Activated CD4-positive, alpha-beta T cell treated with anti-CD3 and anti-CD28 coated beads, Interleukin-2, amount 10 ng/mL, durations not matched to agents 24 days and 14 days (primary cell): Measurements from ENCODE around the gene SPATA46. TPM values are rescaled to one million over a fixed set of nuclear protein-coding genes. Genes with fewer than 3 reads are reported as not detected.

Source experiments
- DNase-seq: peaks from one replicate; pipeline ENCODE4 v3.0.0; 2022
- H3K27ac Mint-ChIP-seq: one replicate; pipeline ENCODE4 v1.8.0; 2022; ENCODE audit warnings: mild to moderate bottlenecking, mixed read lengths
- H3K27me3 Mint-ChIP-seq: one replicate; pipeline ENCODE4 v1.8.0; 2022; ENCODE audit warnings: mixed read lengths
- H3K36me3 Mint-ChIP-seq: one replicate; pipeline ENCODE4 v1.8.0; 2022; ENCODE audit warnings: low read depth, mild to moderate bottlenecking, mixed read lengths
- H3K4me1 Mint-ChIP-seq: one replicate; pipeline ENCODE4 v1.8.0; 2021; ENCODE audit warnings: mixed read lengths
- H3K4me3 Mint-ChIP-seq: one replicate; pipeline ENCODE4 v1.8.0; 2022; ENCODE audit warnings: mild to moderate bottlenecking, moderate library complexity, mixed read lengths
- H3K9me3 Mint-ChIP-seq: one replicate; pipeline ENCODE4 v1.8.0; 2021; ENCODE audit warnings: mixed read lengths
- intact Hi-C: fragments of 100-400 bp; cut with micrococcal nuclease; formaldehyde crosslinking; loops from one replicate; pipeline ENCODE4 v1.15.1; 2023
- total RNA-seq: library from RNA; stranded (reverse); gene quantifications from 2 replicates; pipeline ENCODE4 v1.2.3, GENCODE V29; 2022

The SPATA46 gene
- total RNA-seq, 1 donor from 2014 or later, result not detected

DNA sequence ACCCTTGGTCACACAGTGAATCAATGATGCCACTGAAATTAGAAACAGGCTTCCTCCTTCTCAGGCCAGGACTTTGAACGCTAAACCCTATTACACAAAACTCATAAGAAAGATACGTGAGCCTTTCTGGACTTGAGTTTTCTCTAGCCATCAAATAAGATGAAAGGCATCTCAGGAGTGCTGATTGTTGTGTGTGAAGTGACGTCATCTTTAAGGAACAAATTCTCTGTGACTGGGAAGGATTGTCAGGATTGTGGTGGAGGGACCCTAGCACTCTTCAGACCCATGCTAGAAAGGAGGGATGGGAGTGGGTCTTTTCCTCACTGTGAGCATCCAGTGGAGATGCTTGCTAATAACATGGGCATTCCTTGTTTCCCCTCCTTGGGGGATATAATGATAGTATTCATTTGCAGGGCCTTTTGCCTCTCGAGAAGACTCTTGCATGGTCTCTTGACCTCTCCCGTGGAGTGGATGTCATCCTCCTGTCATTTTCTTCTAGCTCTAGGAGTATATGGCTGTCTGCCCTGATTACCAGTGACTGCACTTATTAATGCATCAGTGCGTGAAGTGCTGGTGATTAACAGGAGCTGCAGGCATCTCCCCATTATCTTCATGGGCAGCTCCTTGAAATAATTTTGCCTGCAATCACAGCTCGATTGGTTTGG is 39.9 kb downstream of the SPATA46 start:
- no peak overlapping the region for H3K27ac Mint-ChIP-seq
- H3K9me3 Mint-ChIP-seq, result no peaks in the 10 kb centered on the region
- intact Hi-C loops, result no loop called here
- peaks cover 8% of the 10 kb centered on the region for H3K27me3 Mint-ChIP-seq
- H3K36me3 Mint-ChIP-seq, result no peaks in the 10 kb centered on the region
- no peaks in the 10 kb centered on the region for H3K4me1 Mint-ChIP-seq
- no peak for DNase-seq
- no peak overlapping the region for H3K4me3 Mint-ChIP-seq

DNA sequence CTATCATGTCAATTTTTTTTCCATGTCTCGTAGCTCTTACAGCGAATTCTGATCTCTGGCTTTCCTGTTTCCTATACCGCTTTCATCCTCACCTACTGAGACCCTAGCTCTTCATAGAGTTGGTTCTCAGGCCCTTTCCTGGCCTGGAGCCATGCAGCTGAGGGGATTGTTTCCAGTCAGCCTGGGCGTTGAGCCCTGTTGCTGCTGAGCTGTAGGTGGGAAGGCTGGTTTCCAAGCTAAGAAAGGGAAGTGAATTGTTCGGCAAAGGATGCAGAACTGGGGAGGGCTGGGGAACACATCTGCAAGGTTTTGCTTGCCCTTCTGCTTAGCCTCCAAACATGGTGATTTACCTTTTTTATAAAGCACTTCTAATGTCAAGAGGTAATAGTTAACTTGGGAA is 41.5 kb downstream of the SPATA46 start:
- Mint-ChIP-seq H3K27me3 (peaks cover 13% of the 10 kb centered on the region), H3K4me1 (no peaks in the 10 kb centered on the region), H3K27ac (no peak overlapping the region), H3K36me3 (no peaks in the 10 kb centered on the region), H3K9me3 (no peaks in the 10 kb centered on the region), H3K4me3 (no peak overlapping the region)
- intact Hi-C loops, result no loop called here
- DNase-seq, result no peak

DNA sequence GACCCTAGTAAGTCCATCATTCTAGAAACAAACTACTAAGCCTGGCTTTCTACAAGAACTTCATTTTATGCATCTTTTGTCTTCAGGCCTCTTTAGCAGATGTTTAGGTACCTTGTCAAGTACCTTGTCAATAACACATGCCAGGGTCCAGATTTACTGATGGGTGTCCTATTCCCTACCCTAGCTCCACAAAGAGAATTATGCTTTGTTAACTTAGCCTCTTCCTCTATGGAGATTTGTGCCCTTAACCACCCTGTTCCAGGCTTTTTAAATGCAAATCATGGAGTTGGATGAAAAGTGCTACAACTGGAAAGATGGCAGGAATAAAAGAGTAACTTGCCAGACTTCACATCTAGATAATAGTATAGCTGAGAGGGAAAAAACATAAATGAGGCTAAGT is 42.7 kb downstream of the SPATA46 start:
- Mint-ChIP-seq H3K4me1 (no peaks in the 10 kb centered on the region), H3K4me3 (no peak overlapping the region), H3K27me3 (peaks cover 10% of the 10 kb centered on the region), H3K36me3 (no peaks in the 10 kb centered on the region), H3K9me3 (no peaks in the 10 kb centered on the region), H3K27ac (no peak overlapping the region)
- intact Hi-C loops, result no loop called here
- DNase-seq, result no peak

DNA sequence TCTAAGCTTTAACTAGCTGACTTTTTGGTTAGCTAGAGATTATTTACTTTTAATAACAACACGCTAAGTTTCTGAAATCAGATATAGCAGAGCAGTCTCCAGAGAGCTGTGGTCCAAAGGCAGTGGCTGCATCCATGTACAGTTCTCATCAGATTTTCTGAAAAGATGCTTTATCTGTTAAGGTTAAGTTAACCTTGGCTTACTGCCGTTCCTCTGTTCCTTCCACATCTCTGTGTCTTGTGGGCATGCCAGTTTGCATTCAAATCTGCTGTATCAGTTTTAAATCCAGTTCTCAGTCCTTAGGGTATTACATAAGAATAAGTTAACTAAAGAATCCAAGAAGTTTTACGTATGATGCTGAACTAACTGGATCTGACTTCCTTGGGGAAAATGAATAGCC is 46.8 kb downstream of the SPATA46 start:
- no peak overlapping the region for H3K4me3 Mint-ChIP-seq
- no peaks in the 10 kb centered on the region for H3K36me3 Mint-ChIP-seq
- intact Hi-C loops, result no loop called here
- peaks cover 17% of the 10 kb centered on the region for H3K27me3 Mint-ChIP-seq
- no peaks in the 10 kb centered on the region for H3K4me1 Mint-ChIP-seq
- H3K27ac Mint-ChIP-seq, result no peak overlapping the region
- no peaks in the 10 kb centered on the region for H3K9me3 Mint-ChIP-seq
- DNase-seq, result no peak

DNA sequence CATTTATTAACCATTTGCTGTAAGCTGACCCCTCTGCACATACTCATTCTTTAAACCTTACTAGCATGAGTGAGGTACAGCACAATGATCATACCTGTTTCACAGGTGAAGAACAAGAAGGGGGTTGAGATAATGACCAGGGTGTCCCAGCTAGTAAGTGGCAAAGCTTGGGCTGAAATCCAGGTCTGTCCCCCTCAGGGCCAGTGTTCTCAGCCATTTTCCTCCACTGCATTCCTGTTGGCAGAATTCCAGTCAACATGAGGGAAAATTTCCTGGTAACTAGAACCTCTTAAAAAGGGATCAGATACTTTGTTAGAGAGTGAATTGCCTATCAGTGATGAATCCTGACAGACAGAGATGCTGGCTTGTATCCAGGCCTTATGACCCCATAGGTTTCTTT is 48.1 kb downstream of the SPATA46 start:
- peaks cover 19% of the 10 kb centered on the region for H3K27me3 Mint-ChIP-seq
- no peaks in the 10 kb centered on the region for H3K9me3 Mint-ChIP-seq

DNA sequence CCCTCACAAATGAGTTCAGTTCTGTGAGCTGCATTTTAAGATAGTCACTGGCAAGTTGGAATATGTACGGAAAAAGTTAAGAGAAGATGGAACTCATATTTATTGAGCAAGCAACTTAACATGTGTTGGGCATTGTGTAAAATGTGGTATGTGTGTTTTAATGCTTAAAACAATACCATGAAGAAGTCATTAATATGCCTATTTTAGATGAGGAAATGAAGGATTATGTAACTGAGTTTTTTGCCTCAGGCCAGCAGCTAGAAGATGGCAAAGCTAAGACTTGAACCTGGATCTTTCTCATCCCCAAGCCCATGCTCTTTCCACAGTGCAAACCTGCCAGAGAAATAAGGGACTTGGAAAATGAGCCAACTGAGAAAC is 48.9 kb downstream of the SPATA46 start:
- H3K9me3 Mint-ChIP-seq, result no peaks in the 10 kb centered on the region
- no peak overlapping the region for H3K27ac Mint-ChIP-seq
- DNase-seq, result no peak
- H3K27me3 Mint-ChIP-seq, result peaks cover 19% of the 10 kb centered on the region
- no peaks in the 10 kb centered on the region for H3K36me3 Mint-ChIP-seq
- intact Hi-C loops, result no loop called here
- H3K4me1 Mint-ChIP-seq, result no peaks in the 10 kb centered on the region
- no peak overlapping the region for H3K4me3 Mint-ChIP-seq

More for the DNA sequence above, 48.1 kb downstream of the SPATA46 start:
- H3K4me1 Mint-ChIP-seq, result no peaks in the 10 kb centered on the region
- H3K4me3 Mint-ChIP-seq, result no peak overlapping the region
- no peaks in the 10 kb centered on the region for H3K36me3 Mint-ChIP-seq
- intact Hi-C loops, result no loop called here
- DNase-seq, result no peak
- H3K27ac Mint-ChIP-seq, result no peak overlapping the region

DNA sequence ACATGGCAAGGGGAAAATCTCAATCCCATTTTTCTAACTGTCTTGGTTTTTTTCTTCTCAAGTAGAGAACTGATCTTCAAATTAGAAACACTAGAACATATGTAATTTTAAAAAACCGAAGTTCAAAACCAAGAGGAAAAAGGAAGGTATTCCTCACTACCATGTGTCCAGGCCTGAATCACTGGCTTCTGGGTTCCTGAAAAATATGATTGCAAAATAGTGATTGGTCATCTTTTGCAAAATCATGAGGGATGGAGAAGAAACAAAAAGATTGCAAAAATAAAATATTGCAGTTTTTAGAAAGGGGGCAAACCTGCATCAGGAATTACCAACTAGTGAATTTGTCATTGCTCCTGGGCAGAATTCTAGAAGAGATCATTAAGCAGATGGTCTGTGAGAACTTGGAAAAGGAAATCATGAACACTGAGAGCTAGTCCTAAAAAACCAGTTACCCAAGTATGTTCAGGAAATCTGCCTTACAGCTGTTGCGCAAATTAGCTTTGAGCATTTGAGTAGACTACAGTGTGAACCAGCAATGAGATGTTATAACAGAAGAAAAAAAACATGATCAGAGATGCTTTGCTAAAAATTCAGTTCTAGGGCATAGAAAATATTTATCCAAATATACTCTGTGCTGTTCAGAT is 49.4 kb downstream of the SPATA46 start:
- intact Hi-C loops, result no loop called here
- no peak for DNase-seq
- H3K4me3 Mint-ChIP-seq, result no peak overlapping the region
- H3K36me3 Mint-ChIP-seq, result no peaks in the 10 kb centered on the region
- H3K4me1 Mint-ChIP-seq, result no peaks in the 10 kb centered on the region
- H3K9me3 Mint-ChIP-seq, result no peaks in the 10 kb centered on the region
- peaks cover 19% of the 10 kb centered on the region for H3K27me3 Mint-ChIP-seq
- H3K27ac Mint-ChIP-seq, result no peak overlapping the region

DNA sequence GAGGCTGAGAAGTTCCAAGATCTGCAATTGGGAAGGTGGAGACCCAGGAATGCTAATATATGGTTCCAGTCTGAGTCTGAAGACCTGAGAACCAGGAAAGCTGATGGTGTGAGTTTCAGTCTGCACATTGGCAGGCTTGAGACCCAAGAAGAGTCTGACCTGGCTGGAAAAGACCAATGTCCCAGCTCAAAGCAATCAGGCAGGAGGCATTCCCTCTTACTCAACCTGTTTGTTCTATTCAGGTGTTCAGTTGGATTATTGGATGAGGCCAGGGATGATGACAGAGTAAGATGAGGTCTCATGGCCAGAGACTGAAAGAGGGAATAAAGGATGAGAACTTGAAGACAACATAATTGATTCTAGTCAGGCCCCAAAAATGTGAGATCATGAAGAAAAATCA is 50.1 kb downstream of the SPATA46 start:
- no peaks in the 10 kb centered on the region for H3K36me3 Mint-ChIP-seq
- H3K9me3 Mint-ChIP-seq, result no peaks in the 10 kb centered on the region

DNA sequence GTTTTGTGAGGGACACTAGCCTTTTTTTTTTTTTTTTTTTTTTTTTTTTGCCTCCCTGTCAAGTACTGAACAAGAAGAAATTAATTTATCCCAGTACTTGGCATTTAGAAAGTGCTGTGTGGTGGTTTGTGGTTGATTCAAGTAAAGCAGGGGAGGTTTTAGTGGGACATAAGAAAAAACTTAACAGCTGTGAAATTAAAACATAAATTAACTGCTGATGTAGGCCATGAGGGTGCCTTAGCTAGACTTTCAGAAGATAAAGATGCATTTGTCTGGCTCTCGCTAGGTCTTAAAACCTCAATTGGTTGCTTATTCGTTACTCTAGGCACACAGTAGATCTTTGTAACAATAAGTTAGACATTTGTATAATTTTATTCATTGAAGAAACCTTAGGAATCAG is 52.3 kb downstream of the SPATA46 start:
- Mint-ChIP-seq H3K4me1 (no peaks in the 10 kb centered on the region), H3K27me3 (peaks cover 14% of the 10 kb centered on the region), H3K9me3 (no peaks in the 10 kb centered on the region), H3K36me3 (no peaks in the 10 kb centered on the region), H3K4me3 (no peak overlapping the region), H3K27ac (no peak overlapping the region)
- intact Hi-C loops, result no loop called here
- DNase-seq, result no peak

More for the DNA sequence above, 50.1 kb downstream of the SPATA46 start:
- no peak for DNase-seq
- no peaks in the 10 kb centered on the region for H3K4me1 Mint-ChIP-seq
- intact Hi-C loops, result no loop called here
- no peak overlapping the region for H3K27ac Mint-ChIP-seq
- H3K27me3 Mint-ChIP-seq, result peaks cover 19% of the 10 kb centered on the region
- H3K4me3 Mint-ChIP-seq, result no peak overlapping the region

Other genes with a start within 250 kb of the SPATA46 start
- gene C1orf226, start 4.9 kb upstream of the SPATA46 start, total RNA-seq, result 0.07 TPM in 1 of 2 replicates, not detected in the other
- not detected in 2 replicates for gene SH2D1B, start 35.3 kb upstream of the SPATA46 start, total RNA-seq
- gene UHMK1, start 121.0 kb upstream of the SPATA46 start, total RNA-seq, result 59.8 and 60.1 TPM in 2 replicates
- gene UAP1, start 184.9 kb upstream of the SPATA46 start, total RNA-seq, result 44.5 and 44.9 TPM in 2 replicates